ENCODE data around the gene GGT7. TPM values are rescaled to one million over a fixed set of nuclear protein-coding genes. Genes with fewer than 3 reads are reported as not detected.
"Not testable (repeated sequence)": the region's sequence is repeated elsewhere in the genome, so short reads cannot be mapped to it uniquely, and the experiment has no call there.

GGT7 gene
- total RNA-seq, 1 experiment from 2014 or later = 1.5 TPM

- no peak for ATAC-seq
- peaks cover 73% of the 10 kb centered on the region for H3K79me2 ChIP-seq (ENCODE audit: low read length)
- DNase-seq = no peak
These were observed 64.1 kb downstream of the GGT7 start for GRCh38 chr20:34808583-34808982.

GRCh38 chr20:34807944-34808465, 64.7 kb downstream of the GGT7 start:
- H3K27me3 ChIP-seq (ENCODE audit: low read length); POLR2A ChIA-PET (ENCODE audit: unreplicated experiment); H3K4me2 ChIP-seq (ENCODE audit: low read length); CTCF ChIA-PET; H4K20me1 ChIP-seq (ENCODE audit: low read length); H3K27ac ChIP-seq (ENCODE audit: low read length); H3K9me2 ChIP-seq (replicated peaks; ENCODE audit: low read length); H3K36me3 ChIP-seq (ENCODE audit: low read depth, low read length); H3K9ac ChIP-seq (ENCODE audit: low read length); intact Hi-C loops (cut with micrococcal nuclease); H3K9me3 ChIP-seq (ENCODE audit: low read length); H3K4me1 ChIP-seq (ENCODE audit: insufficient read depth, low read length); H3K4me3 ChIP-seq (ENCODE audit: low read length); DNase-seq; H2AFZ ChIP-seq (ENCODE audit: low read length); H3F3A ChIP-seq (ENCODE audit: low read length, unreplicated experiment); BruUV-seq (replicated peaks); ATAC-seq: not testable (repeated sequence)
- peaks cover 73% of the 10 kb centered on the region for H3K79me2 ChIP-seq (ENCODE audit: low read length)

More at GRCh38 chr20:34808583-34808982, 64.1 kb downstream of the GGT7 start:
- H3K9ac ChIP-seq (ENCODE audit: low read length) = no peak overlapping the region
- BruUV-seq (replicated peaks) = no TSS peak
- CTCF ChIA-PET = no interaction called here
- TF ChIP-seq, protein P1, sequence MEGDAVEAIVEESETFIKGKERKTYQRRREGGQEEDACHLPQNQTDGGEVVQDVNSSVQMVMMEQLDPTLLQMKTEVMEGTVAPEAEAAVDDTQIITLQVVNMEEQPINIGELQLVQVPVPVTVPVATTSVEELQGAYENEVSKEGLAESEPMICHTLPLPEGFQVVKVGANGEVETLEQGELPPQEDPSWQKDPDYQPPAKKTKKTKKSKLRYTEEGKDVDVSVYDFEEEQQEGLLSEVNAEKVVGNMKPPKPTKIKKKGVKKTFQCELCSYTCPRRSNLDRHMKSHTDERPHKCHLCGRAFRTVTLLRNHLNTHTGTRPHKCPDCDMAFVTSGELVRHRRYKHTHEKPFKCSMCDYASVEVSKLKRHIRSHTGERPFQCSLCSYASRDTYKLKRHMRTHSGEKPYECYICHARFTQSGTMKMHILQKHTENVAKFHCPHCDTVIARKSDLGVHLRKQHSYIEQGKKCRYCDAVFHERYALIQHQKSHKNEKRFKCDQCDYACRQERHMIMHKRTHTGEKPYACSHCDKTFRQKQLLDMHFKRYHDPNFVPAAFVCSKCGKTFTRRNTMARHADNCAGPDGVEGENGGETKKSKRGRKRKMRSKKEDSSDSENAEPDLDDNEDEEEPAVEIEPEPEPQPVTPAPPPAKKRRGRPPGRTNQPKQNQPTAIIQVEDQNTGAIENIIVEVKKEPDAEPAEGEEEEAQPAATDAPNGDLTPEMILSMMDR (conservative IDR thresholded peaks at IDR 0.05; ENCODE audit: low read depth, low read length) = no peak
- TF ChIP-seq EZH2phosphoT487 (IDR thresholded peaks at IDR 0.05; ENCODE audit: borderline replicate concordance, low read length) = no peak
- no peak for TF ChIP-seq EZH2 (IDR thresholded peaks at IDR 0.05; ENCODE audit: low read length, unreplicated experiment)
- POLR2A ChIA-PET (ENCODE audit: unreplicated experiment) = no interaction called here
- H3K4me1 ChIP-seq (ENCODE audit: insufficient read depth, low read length) = no peaks in the 10 kb centered on the region
- no peaks in the 10 kb centered on the region for H3F3A ChIP-seq (ENCODE audit: low read length, unreplicated experiment)
- no peaks in the 10 kb centered on the region for H3K36me3 ChIP-seq (ENCODE audit: low read depth, low read length)
- H3K9me3 ChIP-seq (ENCODE audit: low read length) = no peaks in the 10 kb centered on the region
- H4K20me1 ChIP-seq (ENCODE audit: low read length) = 0 out of 2 replicates have a peak, but pooled peaks cover 5% of the 10 kb centered on the region
- no peak overlapping the region for H3K27ac ChIP-seq (ENCODE audit: low read length)
- H3K4me2 ChIP-seq (ENCODE audit: low read length) = no peak overlapping the region
- intact Hi-C loops (cut with micrococcal nuclease) = no loop called here
- H2AFZ ChIP-seq (ENCODE audit: low read length) = no peak overlapping the region
- no peaks in the 10 kb centered on the region for H3K9me2 ChIP-seq (replicated peaks; ENCODE audit: low read length)
- H3K27me3 ChIP-seq (ENCODE audit: low read length) = no peaks in the 10 kb centered on the region
- no peak overlapping the region for H3K4me3 ChIP-seq (ENCODE audit: low read length)

GRCh38 chr20:34806255-34806654, 66.4 kb downstream of the GGT7 start:
- no peaks in the 10 kb centered on the region for H3K27me3 ChIP-seq (ENCODE audit: low read length)
- no peaks in the 10 kb centered on the region for H3K4me1 ChIP-seq (ENCODE audit: insufficient read depth, low read length)
- H3K4me3 ChIP-seq (ENCODE audit: low read length) = no peak overlapping the region
- ChIA-PET CTCF (no interaction called here), POLR2A (ENCODE audit: unreplicated experiment) (no interaction called here)
- no peaks in the 10 kb centered on the region for H3K36me3 ChIP-seq (ENCODE audit: low read depth, low read length)
- no peak for TF ChIP-seq EZH2 (IDR thresholded peaks at IDR 0.05; ENCODE audit: low read length, unreplicated experiment)
- TF ChIP-seq, protein P1 (conservative IDR thresholded peaks at IDR 0.05; ENCODE audit: low read depth, low read length) = no peak
- no peak for TF ChIP-seq EZH2phosphoT487 (IDR thresholded peaks at IDR 0.05; ENCODE audit: borderline replicate concordance, low read length)
- H3K79me2 ChIP-seq (ENCODE audit: low read length) = peaks cover 70% of the 10 kb centered on the region
- no peak for ATAC-seq
- no peaks in the 10 kb centered on the region for H3K9me2 ChIP-seq (replicated peaks; ENCODE audit: low read length)
- H3K27ac ChIP-seq (ENCODE audit: low read length) = no peak overlapping the region
- H3K4me2 ChIP-seq (ENCODE audit: low read length) = no peak overlapping the region
- H3K9ac ChIP-seq (ENCODE audit: low read length) = no peak overlapping the region
- no peaks in the 10 kb centered on the region for H3F3A ChIP-seq (ENCODE audit: low read length, unreplicated experiment)
- intact Hi-C loops (cut with micrococcal nuclease) = no loop called here
- DNase-seq = no peak
- no peaks in the 10 kb centered on the region for H3K9me3 ChIP-seq (ENCODE audit: low read length)
- BruUV-seq (replicated peaks) = TSS peak; percentile 21
- H4K20me1 ChIP-seq (ENCODE audit: low read length) = 0 out of 2 replicates have a peak, but pooled peaks cover 1% of the 10 kb centered on the region
- no peak overlapping the region for H2AFZ ChIP-seq (ENCODE audit: low read length)

Measured in PC-3 (cell line).